Ectodermal cell (in vitro differentiated cells): ENCODE data around the gene SGMS1.

Experiments
- H3K27ac ChIP-seq: 2 replicates; pipeline ENCODE4 v1.7.0; 2013; ENCODE audit warnings: mild to moderate bottlenecking, low read depth, low read length; ENCODE audit not compliant: insufficient read depth, poor library complexity, severe bottlenecking
- H3K27me3 ChIP-seq: 2 replicates; pipeline ENCODE4 v1.7.0; 2013; ENCODE audit warnings: mild to moderate bottlenecking, low read length; ENCODE audit not compliant: insufficient read depth, control insufficient read depth, poor library complexity, severe bottlenecking
- H3K36me3 ChIP-seq: one replicate; pipeline ENCODE4 v1.7.0; 2013; ENCODE audit warnings: low read length; ENCODE audit not compliant: control insufficient read depth, insufficient read depth
- H3K4me1 ChIP-seq: one replicate; pipeline ENCODE4 v1.7.0; 2013; ENCODE audit warnings: low read length; ENCODE audit not compliant: control insufficient read depth, insufficient read depth
- H3K4me3 ChIP-seq: 2 replicates; pipeline ENCODE4 v1.7.0; 2013; ENCODE audit warnings: low read depth, low read length, control low read depth; ENCODE audit not compliant: insufficient read depth
- H3K9me3 ChIP-seq: 2 replicates; pipeline ENCODE4 v1.7.0; 2013; ENCODE audit warnings: mild to moderate bottlenecking, low read length, moderate library complexity; ENCODE audit not compliant: control insufficient read depth
- WGBS, 2 experiments: methylation state at CpG; one replicate each; pipeline ENCODE4 v1.1.7; 2013; ENCODE audit warnings: missing lambda C conversion rate in 2 of 2; 5-methylcytosine and 5-hydroxymethylcytosine counted together

SGMS1 gene

GRCh38 chr10:50350366-50350765 lies 273.4 kb downstream of the SGMS1 start:
- WGBS, 2 experiments = 94% methylated on average over 5 of the region's 5 CpGs
- H3K9me3 ChIP-seq = no peaks in the 10 kb centered on the region
- H3K36me3 ChIP-seq = no peaks in the 10 kb centered on the region
- no peaks in the 10 kb centered on the region for H3K4me1 ChIP-seq
- no peak overlapping the region for H3K4me3 ChIP-seq
- H3K27me3 ChIP-seq = no peaks in the 10 kb centered on the region
- no peak overlapping the region for H3K27ac ChIP-seq

- H3K4me1 ChIP-seq = no peaks in the 10 kb centered on the region
- H3K27ac ChIP-seq = no peak overlapping the region
- no peaks in the 10 kb centered on the region for H3K9me3 ChIP-seq
- no peaks in the 10 kb centered on the region for H3K27me3 ChIP-seq
- 97 to 100% methylated on average over 1 of the region's 1 CpG for WGBS, 2 experiments
- H3K4me3 ChIP-seq = no peak overlapping the region
- H3K36me3 ChIP-seq = no peaks in the 10 kb centered on the region
Observed at GRCh38 chr10:50349554-50349953, 274.2 kb downstream of the SGMS1 start.

GRCh38 chr10:50347394-50347802 lies 276.4 kb downstream of the SGMS1 start:
- H3K9me3 ChIP-seq = no peaks in the 10 kb centered on the region
- no peaks in the 10 kb centered on the region for H3K27me3 ChIP-seq
- no peaks in the 10 kb centered on the region for H3K36me3 ChIP-seq
- 84 to 100% methylated on average over 1 of the region's 1 CpG for WGBS, 2 experiments
- H3K27ac ChIP-seq = no peak overlapping the region
- H3K4me1 ChIP-seq = no peaks in the 10 kb centered on the region
- H3K4me3 ChIP-seq = no peak overlapping the region

- Histone ChIP-seq H3K27ac (no peak overlapping the region), H3K36me3 (no peaks in the 10 kb centered on the region), H3K27me3 (no peaks in the 10 kb centered on the region), H3K4me3 (no peak overlapping the region), H3K4me1 (no peaks in the 10 kb centered on the region), H3K9me3 (no peaks in the 10 kb centered on the region)
- 94 to 98% methylated on average over 2 of the region's 2 CpGs for WGBS, 2 experiments
Observed at GRCh38 chr10:50346942-50347341, 276.8 kb downstream of the SGMS1 start.

- no peaks in the 10 kb centered on the region for H3K27me3 ChIP-seq
- H3K36me3 ChIP-seq = no peaks in the 10 kb centered on the region
- H3K4me1 ChIP-seq = no peaks in the 10 kb centered on the region
- no peak overlapping the region for H3K4me3 ChIP-seq
- H3K27ac ChIP-seq = no peak overlapping the region
- no peaks in the 10 kb centered on the region for H3K9me3 ChIP-seq
- WGBS, 2 experiments = 84 to 92% methylated on average over 1 to 2 of the region's 3 CpGs
Observed at GRCh38 chr10:50345545-50345944, 278.2 kb downstream of the SGMS1 start.

- H3K36me3 ChIP-seq = no peaks in the 10 kb centered on the region
- no peak overlapping the region for H3K27ac ChIP-seq
- H3K9me3 ChIP-seq = no peaks in the 10 kb centered on the region
- WGBS, 2 experiments = 97% methylated on average over 12 of the region's 12 CpGs
- no peaks in the 10 kb centered on the region for H3K4me1 ChIP-seq
- H3K4me3 ChIP-seq = no peak overlapping the region
- H3K27me3 ChIP-seq = no peaks in the 10 kb centered on the region
Observed at GRCh38 chr10:50343702-50344331, 279.9 kb downstream of the SGMS1 start.

GRCh38 chr10:50341987-50342386 lies 281.8 kb downstream of the SGMS1 start:
- Histone ChIP-seq H3K9me3 (no peaks in the 10 kb centered on the region), H3K27ac (no peak overlapping the region), H3K36me3 (no peaks in the 10 kb centered on the region), H3K27me3 (no peaks in the 10 kb centered on the region), H3K4me1 (no peaks in the 10 kb centered on the region), H3K4me3 (no peak overlapping the region)
- WGBS, 2 experiments = 87 to 91% methylated on average over 1 to 2 of the region's 2 CpGs

- H3K4me1 ChIP-seq = no peaks in the 10 kb centered on the region
- WGBS, 2 experiments = 92 to 94% methylated on average over 4 of the region's 4 CpGs
Observed at GRCh38 chr10:50336140-50336539, 287.6 kb downstream of the SGMS1 start.

GRCh38 chr10:50335397-50335796 lies 288.4 kb downstream of the SGMS1 start:
- no peaks in the 10 kb centered on the region for H3K4me1 ChIP-seq
- no peaks in the 10 kb centered on the region for H3K9me3 ChIP-seq
- H3K27me3 ChIP-seq = no peaks in the 10 kb centered on the region
- no peaks in the 10 kb centered on the region for H3K36me3 ChIP-seq
- no peak overlapping the region for H3K27ac ChIP-seq
- no peak overlapping the region for H3K4me3 ChIP-seq
- WGBS, 2 experiments = 100% methylated on average over 1 to 2 of the region's 2 CpGs

More at GRCh38 chr10:50336140-50336539, 287.6 kb downstream of the SGMS1 start:
- Histone ChIP-seq H3K27ac (no peak overlapping the region), H3K4me3 (no peak overlapping the region), H3K36me3 (no peaks in the 10 kb centered on the region), H3K27me3 (no peaks in the 10 kb centered on the region), H3K9me3 (no peaks in the 10 kb centered on the region)

- WGBS, 2 experiments = 100% methylated on average over 1 of the region's 2 CpGs; no CpG with 5 or more reads in 1 of the 2 experiments
- Histone ChIP-seq H3K27ac (no peak overlapping the region), H3K9me3 (no peaks in the 10 kb centered on the region), H3K4me1 (no peaks in the 10 kb centered on the region), H3K36me3 (no peaks in the 10 kb centered on the region), H3K27me3 (no peaks in the 10 kb centered on the region), H3K4me3 (no peak overlapping the region)
Observed at GRCh38 chr10:50334273-50334672, 289.5 kb downstream of the SGMS1 start.

GRCh38 chr10:50333872-50334271 lies 289.9 kb downstream of the SGMS1 start:
- Histone ChIP-seq H3K9me3 (no peaks in the 10 kb centered on the region), H3K4me3 (no peak overlapping the region), H3K27ac (no peak overlapping the region), H3K27me3 (no peaks in the 10 kb centered on the region), H3K4me1 (no peaks in the 10 kb centered on the region), H3K36me3 (no peaks in the 10 kb centered on the region)
